Transverse colon (tissue), 4 donors: ENCODE data around the gene PHACTR4.
"Not testable (repeated sequence)": the region's sequence is repeated elsewhere in the genome, so short reads cannot be mapped to it uniquely, and the experiment has no call there.

Experiments
- EP300 ChIP-seq: sonication (generic); formaldehyde crosslinking; IDR thresholded peaks from one replicate; pipeline ENCODE4 v1.6.1; 2017; ENCODE audit warnings: antibody characterized with exemption, low read depth
- POLR2A ChIP-seq: fragments of 450-650 bp; IDR thresholded peaks from one replicate; pipeline ENCODE4 v1.6.1; 2016; ENCODE audit warnings: antibody characterized with exemption, mild to moderate bottlenecking, moderate library complexity
- POLR2AphosphoS5 ChIP-seq, 3 donors: sonication (generic); formaldehyde crosslinking; IDR thresholded peaks; one replicate each; pipeline ENCODE4 v1.6.1; 2016; ENCODE audit warnings: antibody characterized with exemption in 3 of 3
- TF ChIP-seq, protein P1 (sequence below), 5 experiments: fragments of 200-600 bp in 3 of 5; fragments of 450-650 bp in 2 of 5; sonication (generic) in 3 of 5; IDR thresholded peaks; 1 replicate in 2 of 5; 2 replicates in 3 of 5; pipeline ENCODE4 v1.5.1; 2016 to 2017; ENCODE audit warnings: antibody characterized with exemption in 5 of 5, inconsistent platforms in 3 of 5, mild to moderate bottlenecking in 2 of 5, moderate library complexity in 1 of 5

DNA sequence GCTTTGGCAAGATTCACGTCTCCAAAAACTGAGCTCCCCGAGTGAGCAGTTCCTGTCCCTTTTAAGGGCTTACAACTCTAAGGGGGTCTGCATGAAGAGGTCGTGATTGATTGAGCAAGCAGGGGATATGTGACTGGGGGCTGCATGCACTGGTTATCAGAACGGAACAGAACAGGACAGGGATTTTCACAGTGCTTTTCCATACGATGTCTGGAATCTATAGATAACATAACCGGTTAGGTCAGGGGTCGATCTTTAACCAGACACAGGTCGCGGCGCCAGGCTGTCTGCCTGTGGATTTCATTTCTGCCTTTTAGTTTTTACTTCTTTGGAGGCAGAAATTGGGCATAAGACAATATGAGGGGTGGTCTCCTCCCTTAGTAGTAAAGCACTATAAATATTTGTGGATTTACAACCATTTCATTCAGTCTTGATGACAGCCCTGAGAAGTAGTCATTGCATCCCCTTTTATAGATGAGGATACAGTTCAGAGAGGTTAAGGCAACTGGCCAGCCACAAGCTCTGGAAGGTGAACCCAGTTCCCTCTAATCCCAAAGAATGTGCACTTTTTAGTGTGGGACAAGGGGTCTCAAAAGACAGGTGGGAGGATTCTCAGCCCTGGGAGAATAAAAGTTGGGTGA, 155.6 kb downstream of the PHACTR4 start:
- TF ChIP-seq, protein P1, sequence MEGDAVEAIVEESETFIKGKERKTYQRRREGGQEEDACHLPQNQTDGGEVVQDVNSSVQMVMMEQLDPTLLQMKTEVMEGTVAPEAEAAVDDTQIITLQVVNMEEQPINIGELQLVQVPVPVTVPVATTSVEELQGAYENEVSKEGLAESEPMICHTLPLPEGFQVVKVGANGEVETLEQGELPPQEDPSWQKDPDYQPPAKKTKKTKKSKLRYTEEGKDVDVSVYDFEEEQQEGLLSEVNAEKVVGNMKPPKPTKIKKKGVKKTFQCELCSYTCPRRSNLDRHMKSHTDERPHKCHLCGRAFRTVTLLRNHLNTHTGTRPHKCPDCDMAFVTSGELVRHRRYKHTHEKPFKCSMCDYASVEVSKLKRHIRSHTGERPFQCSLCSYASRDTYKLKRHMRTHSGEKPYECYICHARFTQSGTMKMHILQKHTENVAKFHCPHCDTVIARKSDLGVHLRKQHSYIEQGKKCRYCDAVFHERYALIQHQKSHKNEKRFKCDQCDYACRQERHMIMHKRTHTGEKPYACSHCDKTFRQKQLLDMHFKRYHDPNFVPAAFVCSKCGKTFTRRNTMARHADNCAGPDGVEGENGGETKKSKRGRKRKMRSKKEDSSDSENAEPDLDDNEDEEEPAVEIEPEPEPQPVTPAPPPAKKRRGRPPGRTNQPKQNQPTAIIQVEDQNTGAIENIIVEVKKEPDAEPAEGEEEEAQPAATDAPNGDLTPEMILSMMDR (IDR thresholded peaks at IDR 0.05), result not testable (repeated sequence)
- not testable (repeated sequence) for TF ChIP-seq POLR2A; EP300; POLR2AphosphoS5 (IDR thresholded peaks at IDR 0.05)
